Urothelium cell line (cell line): Measurements from ENCODE around the gene ZNF224.
"Not testable (repeated sequence)": the region's sequence is repeated elsewhere in the genome, so short reads cannot be mapped to it uniquely, and the experiment has no call there.

Experiments
- DNase-seq: peaks from one replicate; pipeline ENCODE4 v3.0.0; 2011; ENCODE audit warnings: low spot score, mixed read lengths
- FAIRE-seq: peaks from 2 replicates; lab custom pipeline; 2011; peaks lifted over from hg19 to GRCh38; lab: Jason Lieb, UNC

Gene ZNF224

GRCh38 chr19:44121162-44121561 lies 27.0 kb downstream of the ZNF224 start:
- FAIRE-seq, result not testable (repeated sequence)

GRCh38 chr19:44131955-44132354 lies 37.8 kb downstream of the ZNF224 start:
- FAIRE-seq, result no peak
- DNase-seq, result no peak

More at GRCh38 chr19:44121162-44121561, 27.0 kb downstream of the ZNF224 start:
- not testable (repeated sequence) for DNase-seq

GRCh38 chr19:44141191-44142058 lies 47.3 kb downstream of the ZNF224 start, which contains the start of gene ZNF234:
TSS of gene ZNF234 (plus strand) at chr19:44141554. CDS start at chr19:44144633, 3,079 bp downstream.
- DNase-seq (peak; percentile 90), FAIRE-seq (peak; percentile 44)

GRCh38 chr19:44142059-44142433 lies 47.9 kb downstream of the ZNF224 start:
- DNase-seq, result peak; percentile 6
- FAIRE-seq, result no peak

GRCh38 chr19:44149776-44150175 lies 55.6 kb downstream of the ZNF224 start:
- FAIRE-seq (no peak), DNase-seq (no peak)

GRCh38 chr19:44151491-44151890 lies 57.3 kb downstream of the ZNF224 start:
- DNase-seq (no peak), FAIRE-seq (no peak)

- FAIRE-seq, result peak; percentile 74
- no peak for DNase-seq
These were observed 62.3 kb downstream of the ZNF224 start for GRCh38 chr19:44156475-44156874.
